ENCODE results near the gene MACROH2A1. TPM values are rescaled to one million over a fixed set of nuclear protein-coding genes. Genes with fewer than 3 reads are reported as not detected.
A peak's percentile ranks its signal among the peaks of the same experiment; 100 is the strongest.

The MACROH2A1 gene
- total and polyA plus RNA-seq, 7 experiments from 2014 or later, result 109 to 288 (median 133) TPM

- DNase-seq, result no peak
- H3K27me3 Mint-ChIP-seq, result no peaks in the 10 kb centered on the region
- ChIA-PET CTCF (interaction anchor here (0.9 kb wide), 1 partner anchor 11 kb away, joined by 3 read pairs; no protein-coding TSS in a partner anchor), POLR2A (interaction anchor here (0.9 kb wide), 1 partner anchor 12 kb away, joined by 3 read pairs; no protein-coding TSS in a partner anchor)
- intact Hi-C loops (cut with micrococcal nuclease), result no loop called here
- H3K9me3 Mint-ChIP-seq, result no peaks in the 10 kb centered on the region
- peaks cover 17 to 86% (median 53%) of the 10 kb centered on the region in 5 donors for H3K36me3 Mint-ChIP-seq
- Histone ChIP-seq H3K4me3 (ENCODE audit: low read length) (no peak overlapping the region), H3K9me3 (ENCODE audit: control insufficient read depth in 2 of 3, low read length in 3 of 3) (no peaks in the 10 kb centered on the region), H3K4me1 (ENCODE audit: control insufficient read depth in 2 of 2, insufficient read depth in 2 of 2, low read length in 2 of 2) (peaks cover 0 to 20% of the 10 kb centered on the region in 2 donors), H3K27ac (ENCODE audit: low read depth, low read length) (no peak overlapping the region), H3K27me3 (ENCODE audit: control insufficient read depth in 2 of 2, insufficient read depth in 2 of 2, low read length in 2 of 2) (no peaks in the 10 kb centered on the region), H3K36me3 (ENCODE audit: control insufficient read depth in 2 of 3, insufficient read depth in 3 of 3, low read length in 3 of 3) (peaks cover 5 to 74% (median 6%) of the 10 kb centered on the region in 3 experiments)
- H3K4me3 Mint-ChIP-seq, result no peak overlapping the region
- no peak for ATAC-seq
- peaks cover 48 to 78% (median 62%) of the 10 kb centered on the region in 7 donors for H3K4me1 Mint-ChIP-seq
- H3K27ac Mint-ChIP-seq, result peak overlapping the region in 2 of 9 donors; percentile 8 to 12
Observed at GRCh38 chr5:135383803-135384495, 15.1 kb downstream of the MACROH2A1 start.

- DNase-seq, result no peak
- no peak for ATAC-seq
- Mint-ChIP-seq H3K27me3 (no peaks in the 10 kb centered on the region), H3K36me3 (peaks cover 15 to 88% (median 56%) of the 10 kb centered on the region in 5 donors), H3K9me3 (no peaks in the 10 kb centered on the region), H3K27ac (no peak overlapping the region), H3K4me3 (no peak overlapping the region), H3K4me1 (peaks cover 46 to 79% (median 65%) of the 10 kb centered on the region in 7 donors)
- Histone ChIP-seq H3K27ac (ENCODE audit: low read depth, low read length) (no peak overlapping the region), H3K9me3 (ENCODE audit: control insufficient read depth in 2 of 3, low read length in 3 of 3) (no peaks in the 10 kb centered on the region), H3K4me3 (ENCODE audit: low read length) (no peak overlapping the region), H3K36me3 (ENCODE audit: control insufficient read depth in 2 of 3, insufficient read depth in 3 of 3, low read length in 3 of 3) (peaks cover 7 to 80% (median 14%) of the 10 kb centered on the region in 3 experiments), H3K4me1 (ENCODE audit: control insufficient read depth in 2 of 2, insufficient read depth in 2 of 2, low read length in 2 of 2) (peaks cover 0 to 19% of the 10 kb centered on the region in 2 donors), H3K27me3 (ENCODE audit: control insufficient read depth in 2 of 2, insufficient read depth in 2 of 2, low read length in 2 of 2) (no peaks in the 10 kb centered on the region)
- ChIA-PET POLR2A (no interaction called here), CTCF (no interaction called here)
- intact Hi-C loops (cut with micrococcal nuclease), result no loop called here
Observed at GRCh38 chr5:135382981-135383380, 16.1 kb downstream of the MACROH2A1 start.

- Mint-ChIP-seq H3K4me3 (no peak overlapping the region), H3K9me3 (no peaks in the 10 kb centered on the region), H3K27me3 (no peaks in the 10 kb centered on the region), H3K27ac (no peak overlapping the region), H3K36me3 (peaks cover 15 to 86% (median 53%) of the 10 kb centered on the region in 5 donors), H3K4me1 (peaks cover 47 to 82% (median 65%) of the 10 kb centered on the region in 7 donors)
- H3K27me3 ChIP-seq (ENCODE audit: control insufficient read depth in 2 of 2, insufficient read depth in 2 of 2, low read length in 2 of 2), result no peaks in the 10 kb centered on the region
- ChIA-PET POLR2A (no interaction called here), CTCF (no interaction called here)
- no peaks in the 10 kb centered on the region for H3K9me3 ChIP-seq (ENCODE audit: control insufficient read depth in 2 of 3, low read length in 3 of 3)
- peaks cover 0 to 17% of the 10 kb centered on the region in 2 donors for H3K4me1 ChIP-seq (ENCODE audit: control insufficient read depth in 2 of 2, insufficient read depth in 2 of 2, low read length in 2 of 2)
- no peak overlapping the region for H3K4me3 ChIP-seq (ENCODE audit: low read length)
- intact Hi-C loops (cut with micrococcal nuclease), result no loop called here
- H3K27ac ChIP-seq (ENCODE audit: low read depth, low read length), result no peak overlapping the region
- no peak for ATAC-seq
- DNase-seq, result no peak
- peaks cover 7 to 84% (median 14%) of the 10 kb centered on the region in 3 experiments for H3K36me3 ChIP-seq (ENCODE audit: control insufficient read depth in 2 of 3, insufficient read depth in 3 of 3, low read length in 3 of 3)
Observed at GRCh38 chr5:135382106-135382790, 16.8 kb downstream of the MACROH2A1 start.

GRCh38 chr5:135379046-135379654 is 19.9 kb downstream of the MACROH2A1 start:
- no peak for DNase-seq
- Mint-ChIP-seq H3K27me3 (no peaks in the 10 kb centered on the region), H3K4me3 (peak overlapping the region in 1 of 10 donors; percentile 57), H3K9me3 (no peaks in the 10 kb centered on the region), H3K36me3 (peaks cover 21 to 74% (median 44%) of the 10 kb centered on the region in 5 donors), H3K27ac (peak overlapping the region in 3 of 9 donors; percentile 45 to 86 (median 58)), H3K4me1 (peaks cover 55 to 85% (median 69%) of the 10 kb centered on the region in 7 donors)
- no peak overlapping the region for H3K27ac ChIP-seq (ENCODE audit: low read depth, low read length)
- peaks cover 7 to 77% (median 14%) of the 10 kb centered on the region in 3 experiments for H3K36me3 ChIP-seq (ENCODE audit: control insufficient read depth in 2 of 3, insufficient read depth in 3 of 3, low read length in 3 of 3)
- ChIA-PET CTCF (no interaction called here), POLR2A (interaction anchor here (0.6 kb wide), 1 partner anchor 78 kb away, joined by 3 read pairs; no protein-coding TSS in a partner anchor)
- no peaks in the 10 kb centered on the region for H3K9me3 ChIP-seq (ENCODE audit: control insufficient read depth in 2 of 3, low read length in 3 of 3)
- H3K4me1 ChIP-seq (ENCODE audit: control insufficient read depth in 2 of 2, insufficient read depth in 2 of 2, low read length in 2 of 2), result peaks cover 0 to 8% of the 10 kb centered on the region in 2 donors
- H3K27me3 ChIP-seq (ENCODE audit: control insufficient read depth in 2 of 2, insufficient read depth in 2 of 2, low read length in 2 of 2), result no peaks in the 10 kb centered on the region
- H3K4me3 ChIP-seq (ENCODE audit: low read length), result no peak overlapping the region
- ATAC-seq, result no peak
- intact Hi-C loops (cut with micrococcal nuclease), result no loop called here

GRCh38 chr5:135377751-135378680 is 21.0 kb downstream of the MACROH2A1 start:
- peak; percentile 23 for ATAC-seq
- CTCF ChIA-PET, result no interaction called here
- intact Hi-C loops (cut with micrococcal nuclease), result no loop called here
- Histone ChIP-seq H3K4me3 (ENCODE audit: low read length) (no peak overlapping the region), H3K4me1 (ENCODE audit: control insufficient read depth in 2 of 2, insufficient read depth in 2 of 2, low read length in 2 of 2) (peaks cover 0 to 16% of the 10 kb centered on the region in 2 donors), H3K27ac (ENCODE audit: low read depth, low read length) (no peak overlapping the region), H3K27me3 (ENCODE audit: control insufficient read depth in 2 of 2, insufficient read depth in 2 of 2, low read length in 2 of 2) (no peaks in the 10 kb centered on the region), H3K9me3 (ENCODE audit: control insufficient read depth in 2 of 3, low read length in 3 of 3) (no peaks in the 10 kb centered on the region), H3K36me3 (ENCODE audit: control insufficient read depth in 2 of 3, insufficient read depth in 3 of 3, low read length in 3 of 3) (peaks cover 7 to 67% (median 14%) of the 10 kb centered on the region in 3 experiments)
- DNase-seq, result no peak
- Mint-ChIP-seq H3K4me1 (peaks cover 65 to 92% (median 77%) of the 10 kb centered on the region in 7 donors), H3K27ac (peak overlapping the region in 5 of 9 donors; percentile 22 to 79 (median 51)), H3K27me3 (no peaks in the 10 kb centered on the region), H3K4me3 (peak overlapping the region in 3 of 10 donors; percentile 30 to 57 (median 43)), H3K9me3 (no peaks in the 10 kb centered on the region), H3K36me3 (peaks cover 21 to 64% (median 37%) of the 10 kb centered on the region in 5 donors)
- POLR2A ChIA-PET, result interaction anchor here (0.6 to 0.8 kb wide), 2 partner anchors 54 to 79 kb away, joined by 3 read pairs; no protein-coding TSS in a partner anchor

Data from naive thymus-derived CD4-positive, alpha-beta T cell (primary cell).